HS-5 (cell line): ENCODE data around the gene ZNF574.

Source experiments
- DNase-seq: peaks from one replicate; pipeline ENCODE4 v3.0.0-alpha.2; 2012; ENCODE audit warnings: low read depth

The ZNF574 gene

GRCh38 chr19:42102877-42103276 lies 26.9 kb downstream of the ZNF574 start:
- no peak for DNase-seq

- no peak for DNase-seq
Measured at GRCh38 chr19:42105368-42105767, 29.4 kb downstream of the ZNF574 start.

GRCh38 chr19:42108527-42109389 lies 32.8 kb downstream of the ZNF574 start:
- peak; percentile 64 for DNase-seq

- DNase-seq: no peak
Measured at GRCh38 chr19:42109896-42110295, 33.9 kb downstream of the ZNF574 start.

GRCh38 chr19:42110658-42111057 lies 34.7 kb downstream of the ZNF574 start:
- no peak for DNase-seq

GRCh38 chr19:42111384-42111783 lies 35.4 kb downstream of the ZNF574 start:
- DNase-seq: peak; percentile 94

GRCh38 chr19:42111811-42112210 lies 35.8 kb downstream of the ZNF574 start:
- peak; percentile 79 for DNase-seq

GRCh38 chr19:42113641-42114348 lies 37.8 kb downstream of the ZNF574 start:
- DNase-seq: peak; percentile 98

- no peak for DNase-seq
Measured at GRCh38 chr19:42114412-42114811, 38.4 kb downstream of the ZNF574 start.

GRCh38 chr19:42115219-42115618 lies 39.3 kb downstream of the ZNF574 start:
- no peak for DNase-seq

- DNase-seq: no peak
Measured at GRCh38 chr19:42115705-42116104, 39.7 kb downstream of the ZNF574 start.

- no peak for DNase-seq
Measured at GRCh38 chr19:42116308-42117075, 40.5 kb downstream of the ZNF574 start.

GRCh38 chr19:42117076-42117475 lies 41.1 kb downstream of the ZNF574 start:
- no peak for DNase-seq

GRCh38 chr19:42120276-42120980 lies 44.5 kb downstream of the ZNF574 start:
- no peak for DNase-seq

- no peak for DNase-seq
Measured at GRCh38 chr19:42121036-42121621, 45.2 kb downstream of the ZNF574 start.

GRCh38 chr19:42121656-42122069 lies 45.7 kb downstream of the ZNF574 start:
- DNase-seq: peak; percentile 83

- no peak for DNase-seq
Measured at GRCh38 chr19:42122691-42123607, 47.0 kb downstream of the ZNF574 start.

GRCh38 chr19:42123765-42124164 lies 47.8 kb downstream of the ZNF574 start:
- no peak for DNase-seq

GRCh38 chr19:42124386-42124901 lies 48.5 kb downstream of the ZNF574 start:
- DNase-seq: no peak

GRCh38 chr19:42125536-42125935 lies 49.6 kb downstream of the ZNF574 start:
- DNase-seq: no peak
